ENCODE results near the gene NACC1.
"Not testable (repeated sequence)": the region's sequence is repeated elsewhere in the genome, so short reads cannot be mapped to it uniquely, and the experiment has no call there.

GRCh38 chr19:13184926-13185325 is 66.9 kb downstream of the NACC1 start:
- TF ChIP-seq CTCF (IDR thresholded peaks at IDR 0.05; ENCODE audit: borderline replicate concordance, extremely low read depth, low read length, poor library complexity, severe bottlenecking); EZH2 (IDR thresholded peaks at IDR 0.05; ENCODE audit: borderline replicate concordance, low read depth, low read length, severe bottlenecking): not testable (repeated sequence)

Measured in DND-41 (cell line).